Activated CD8-positive, alpha-beta T cell treated with anti-CD3 and anti-CD28 coated beads for 36 hours (primary cell): Measurements from ENCODE around the gene FTH1. TPM values are rescaled to one million over a fixed set of nuclear protein-coding genes. Genes with fewer than 3 reads are reported as not detected.

ENCODE experiments used
- ATAC-seq: fragments of 200-7000 bp; cut with Tn5 transposase; one replicate; pipeline ENCODE4 v1.10.0; 2021; ENCODE audit warnings: mild to moderate bottlenecking, moderate library complexity
- CTCF ChIA-PET: fragments of 350-600 bp; sonication (Branson Sonifier 250); formaldehyde crosslinking; loops from one replicate; lab custom pipeline; 2021; ENCODE audit warnings: antibody characterized with exemption; lab: Charles Lee
- POLR2A ChIA-PET: fragments of 350-600 bp; sonication (Branson Sonifier 250); formaldehyde crosslinking; loops from one replicate; lab custom pipeline; 2021; ENCODE audit warnings: antibody characterized with exemption; lab: Charles Lee
- DNase-seq: peaks from one replicate; pipeline ENCODE4 v3.0.0-alpha.2; 2020
- H3K27ac Mint-ChIP-seq: one replicate; pipeline ENCODE4 v1.8.0; 2021; ENCODE audit warnings: mild to moderate bottlenecking, mixed read lengths
- H3K27me3 Mint-ChIP-seq: one replicate; pipeline ENCODE4 v1.8.0; 2021; ENCODE audit warnings: mixed read lengths
- H3K36me3 Mint-ChIP-seq: one replicate; pipeline ENCODE4 v1.8.0; 2021; ENCODE audit warnings: low read depth, mixed read lengths
- H3K4me1 Mint-ChIP-seq: one replicate; pipeline ENCODE4 v1.8.0; 2021; ENCODE audit warnings: low read depth, mixed read lengths
- H3K4me3 Mint-ChIP-seq: one replicate; pipeline ENCODE4 v1.8.0; 2021; ENCODE audit warnings: mild to moderate bottlenecking, moderate library complexity, mixed read lengths
- H3K9me3 Mint-ChIP-seq: one replicate; pipeline ENCODE4 v1.8.0; 2021; ENCODE audit warnings: mixed read lengths
- CTCF ChIP-seq: fragments of 200-600 bp; IDR thresholded peaks from one replicate; pipeline ENCODE4 v1.8.0; 2022; ENCODE audit warnings: antibody characterized with exemption, mild to moderate bottlenecking
- intact Hi-C: fragments of 100-400 bp; cut with micrococcal nuclease; formaldehyde crosslinking; loops from one replicate; pipeline ENCODE4 v1.10.0; 2022
- total RNA-seq, 2 experiments: library from RNA; stranded (reverse); gene quantifications; one replicate each; pipeline ENCODE4 v1.2.3, GENCODE V29; 2021

Gene FTH1
- total RNA-seq, 2 experiments from 2014 or later: 700 to 729 TPM

DNA sequence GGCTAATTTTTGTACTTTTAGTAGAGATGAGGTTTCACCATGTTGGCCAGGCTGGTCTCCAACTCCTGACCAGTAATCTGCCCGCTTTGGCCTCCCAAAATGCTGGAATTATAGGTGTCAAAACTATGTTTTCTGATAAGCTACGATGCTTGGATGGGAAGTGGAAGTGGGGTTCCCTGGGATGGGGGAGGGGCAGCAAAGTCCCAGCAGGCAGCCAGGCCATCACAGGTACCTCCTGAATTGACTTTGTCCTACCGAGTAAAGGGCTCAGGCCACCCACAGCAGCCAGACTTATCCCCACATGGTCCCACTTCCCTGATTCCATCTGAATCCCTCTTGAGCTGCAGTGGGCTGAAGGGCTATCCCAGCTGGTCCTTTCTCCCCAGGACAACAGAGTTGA, 6.9 kb downstream of the FTH1 start:
- Mint-ChIP-seq H3K36me3 (peaks cover 23% of the 10 kb centered on the region), H3K4me1 (peaks cover 25% of the 10 kb centered on the region), H3K4me3 (no peak overlapping the region), H3K27me3 (peaks cover 12% of the 10 kb centered on the region), H3K27ac (no peak overlapping the region), H3K9me3 (no peaks in the 10 kb centered on the region)
- intact Hi-C loops: loop anchor here (10.0 kb wide), 1 partner anchor 124 kb away; no protein-coding TSS in a partner anchor
- DNase-seq: no peak
- POLR2A ChIA-PET: no interaction called here
- ATAC-seq: no peak
- CTCF ChIA-PET: interaction anchor here (1.4 to 4.1 kb wide), 5 partner anchors 11 to 148 kb away, joined by 3 to 21 read pairs (median 4); no protein-coding TSS in a partner anchor
- no peak for TF ChIP-seq CTCF

- peaks cover 18% of the 10 kb centered on the region for H3K27me3 Mint-ChIP-seq
- DNase-seq (no peak), ATAC-seq (no peak)
- peaks cover 16% of the 10 kb centered on the region for H3K4me1 Mint-ChIP-seq
- ChIA-PET POLR2A (interaction anchor here (1.0 kb wide), 1 partner anchor 9 kb away, joined by 4 read pairs; no protein-coding TSS in a partner anchor), CTCF (interaction anchor here (1.1 to 4.1 kb wide), 4 partner anchors 10 to 122 kb away, joined by 3 to 21 read pairs (median 11); no protein-coding TSS in a partner anchor)
- no peak overlapping the region for H3K27ac Mint-ChIP-seq
- H3K9me3 Mint-ChIP-seq: no peaks in the 10 kb centered on the region
- peaks cover 14% of the 10 kb centered on the region for H3K36me3 Mint-ChIP-seq
- intact Hi-C loops: loop anchor here (10.0 kb wide), 1 partner anchor 125 kb away; no protein-coding TSS in a partner anchor
- H3K4me3 Mint-ChIP-seq: no peak overlapping the region
- TF ChIP-seq CTCF: no peak
These were observed 7.8 kb downstream of the FTH1 start for GRCh38 chr11:61959678-61960077.

DNA sequence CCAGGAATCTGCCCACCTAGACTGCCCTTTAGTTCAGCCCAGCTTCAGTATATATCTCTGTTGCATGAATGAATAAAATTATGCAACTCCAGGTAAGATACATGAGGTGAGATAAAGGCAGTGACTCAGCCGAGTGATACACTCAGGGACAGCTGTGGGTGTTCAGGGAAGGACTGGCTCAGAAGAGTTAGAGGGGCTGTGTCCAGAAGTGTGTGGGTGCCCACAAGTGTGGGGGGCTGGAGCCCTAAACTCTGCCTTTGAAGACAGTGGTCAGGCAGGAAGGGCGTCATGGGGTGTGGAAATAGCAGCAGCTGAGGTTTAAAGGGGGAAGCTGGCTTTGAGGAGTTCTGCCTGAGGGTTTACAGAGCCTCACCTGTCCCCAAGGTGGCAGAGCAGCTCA, 8.3 kb downstream of the FTH1 start:
- Mint-ChIP-seq H3K36me3 (peaks cover 9% of the 10 kb centered on the region), H3K4me3 (no peak overlapping the region), H3K27me3 (peaks cover 24% of the 10 kb centered on the region), H3K27ac (no peak overlapping the region), H3K4me1 (peaks cover 12% of the 10 kb centered on the region), H3K9me3 (no peaks in the 10 kb centered on the region)
- POLR2A ChIA-PET: interaction anchor here (1.0 kb wide), 1 partner anchor 9 kb away, joined by 4 read pairs; no protein-coding TSS in a partner anchor
- intact Hi-C loops: no loop called here
- no peak for TF ChIP-seq CTCF
- ATAC-seq: no peak
- no peak for DNase-seq
- CTCF ChIA-PET: interaction anchor here (1.1 to 4.1 kb wide), 4 partner anchors 10 to 123 kb away, joined by 3 to 21 read pairs (median 11); no protein-coding TSS in a partner anchor

DNA sequence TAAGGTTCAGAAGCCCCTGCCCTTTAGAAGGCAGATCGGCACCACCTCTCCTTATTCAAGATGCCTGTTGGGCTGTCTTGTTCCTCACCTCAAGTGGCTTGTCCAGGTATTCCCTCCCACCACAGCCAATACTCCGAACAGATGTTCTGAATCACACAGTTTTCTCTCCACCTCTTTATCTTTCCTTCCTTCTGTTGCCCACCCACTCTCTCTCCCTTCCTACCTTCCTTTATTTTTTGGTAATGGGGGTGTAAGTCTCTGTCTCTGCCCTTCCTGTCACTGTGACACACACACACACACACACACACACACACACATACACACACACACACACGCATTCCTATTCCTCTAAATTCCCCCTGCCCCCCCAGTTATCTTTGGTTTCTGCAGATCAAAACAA, 8.8 kb downstream of the FTH1 start:
- DNase-seq (no peak), ATAC-seq (no peak)
- Mint-ChIP-seq H3K4me3 (no peak overlapping the region), H3K4me1 (peaks cover 7% of the 10 kb centered on the region), H3K9me3 (no peaks in the 10 kb centered on the region), H3K36me3 (peaks cover 4% of the 10 kb centered on the region), H3K27me3 (peaks cover 26% of the 10 kb centered on the region), H3K27ac (no peak overlapping the region)
- TF ChIP-seq CTCF: no peak
- CTCF ChIA-PET: interaction anchor here (1.1 to 4.1 kb wide), 5 partner anchors 11 to 149 kb away, joined by 3 to 21 read pairs (median 6); no protein-coding TSS in a partner anchor
- POLR2A ChIA-PET: no interaction called here
- intact Hi-C loops: no loop called here

DNA sequence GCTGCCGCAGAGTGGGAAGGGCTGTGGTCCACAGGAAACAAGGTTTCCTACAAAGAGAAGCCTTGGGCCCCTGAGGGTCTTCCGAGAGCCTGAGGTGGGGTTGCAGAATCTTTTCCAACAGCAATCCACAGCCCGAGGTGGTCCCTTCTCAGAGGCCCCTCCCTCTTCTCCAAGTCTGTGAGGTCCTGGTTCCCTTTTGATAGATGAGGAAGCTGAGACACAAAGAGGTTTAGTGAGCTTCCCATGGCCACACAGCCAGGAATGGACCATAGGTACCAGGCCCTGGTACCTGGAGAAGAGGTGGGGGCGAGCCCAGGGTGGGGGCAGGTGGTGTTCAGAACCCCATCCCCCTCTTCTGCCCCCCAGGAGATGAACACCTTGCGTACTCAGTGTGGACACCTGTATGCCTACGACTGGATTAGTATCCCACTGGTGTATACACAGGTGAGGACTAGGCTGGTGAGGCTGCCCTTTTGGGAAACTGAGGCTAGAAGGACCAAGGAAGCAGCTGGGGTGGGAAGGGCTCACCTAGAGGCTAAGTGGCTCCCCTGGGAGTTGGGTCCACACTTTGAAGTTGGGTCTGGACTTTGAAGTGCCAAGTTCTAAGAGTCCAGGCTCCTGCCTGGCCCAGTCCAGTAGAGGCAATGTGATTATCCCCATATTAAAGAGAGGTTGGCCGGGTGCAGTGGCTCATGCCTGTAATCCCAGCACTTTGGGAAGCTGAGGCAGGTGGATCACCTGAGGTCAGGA, 10.2 kb downstream of the FTH1 start:
- Mint-ChIP-seq H3K9me3 (no peaks in the 10 kb centered on the region), H3K27ac (no peak overlapping the region), H3K36me3 (no peaks in the 10 kb centered on the region), H3K4me3 (no peak overlapping the region), H3K4me1 (peaks cover 2% of the 10 kb centered on the region), H3K27me3 (peaks cover 26% of the 10 kb centered on the region)
- ATAC-seq (no peak), DNase-seq (no peak)
- no peak for TF ChIP-seq CTCF
- ChIA-PET POLR2A (interaction anchor here (1.0 kb wide), 1 partner anchor 64 kb away, joined by 3 read pairs; no protein-coding TSS in a partner anchor), CTCF (interaction anchor here (1.1 to 1.6 kb wide), 3 partner anchors 9 to 151 kb away, joined by 3 to 6 read pairs (median 4); no protein-coding TSS in a partner anchor)
- intact Hi-C loops: no loop called here
